Gastroesophageal sphincter (tissue), 4 donors: Measurements from ENCODE around the gene RAD18. TPM values are rescaled to one million over a fixed set of nuclear protein-coding genes. Genes with fewer than 3 reads are reported as not detected.

Experiments used
- ATAC-seq: fragments of 150-250 bp; one replicate; pipeline ENCODE4 v1.9.1; 2016; ENCODE audit warnings: mild to moderate bottlenecking, moderate library complexity
- H3K27ac ChIP-seq, 4 donors: fragments of 200-600 bp; sonication (generic) in 3 of 4; 1 replicate in 3 of 4; 2 replicates in 1 of 4; pipeline ENCODE4 v1.5.1; 2016 to 2019
- H3K27me3 ChIP-seq: fragments of 200-600 bp; sonication (generic); one replicate; pipeline ENCODE4 v1.5.1; 2019
- H3K36me3 ChIP-seq, 2 donors: fragments of 200-600 bp; sonication (generic); one replicate each; pipeline ENCODE4 v1.5.1; 2019; ENCODE audit warnings: control low read depth in 1 of 2
- H3K4me1 ChIP-seq, 3 donors: fragments of 200-600 bp; sonication (generic); 1 replicate in 2 of 3; 2 replicates in 1 of 3; pipeline ENCODE4 v1.5.1; 2016 to 2019; ENCODE audit warnings: control low read depth in 2 of 3
- H3K4me3 ChIP-seq, 2 donors: fragments of 200-600 bp; sonication (generic); one replicate each; pipeline ENCODE4 v1.5.1; 2019; ENCODE audit warnings: mild to moderate bottlenecking in 1 of 2, moderate library complexity in 1 of 2
- H3K9me3 ChIP-seq, 3 donors: fragments of 200-600 bp; sonication (generic); one replicate each; pipeline ENCODE4 v1.5.1; 2017 to 2019; ENCODE audit warnings: control low read depth in 2 of 3
- CTCF ChIP-seq, 4 experiments: fragments of 200-600 bp in 2 of 4; fragments of 450-650 bp in 2 of 4; sonication (generic) in 1 of 4; IDR thresholded peaks; one replicate each; pipeline ENCODE4 v1.5.1; 2017 to 2019; ENCODE audit warnings: antibody characterized with exemption in 4 of 4, mild to moderate bottlenecking in 2 of 4, moderate library complexity in 2 of 4
- EP300 ChIP-seq: sonication (generic); formaldehyde crosslinking; IDR thresholded peaks from one replicate; pipeline ENCODE4 v1.6.1; 2017; ENCODE audit warnings: antibody characterized with exemption, mild to moderate bottlenecking
- POLR2A ChIP-seq, 2 donors: fragments of 450-650 bp; IDR thresholded peaks; one replicate each; pipeline ENCODE4 v1.6.1; 2017; ENCODE audit warnings: antibody characterized with exemption in 2 of 2, mild to moderate bottlenecking in 2 of 2, moderate library complexity in 1 of 2
- POLR2AphosphoS5 ChIP-seq: sonication (generic); formaldehyde crosslinking; IDR thresholded peaks from one replicate; pipeline ENCODE4 v1.6.1; 2017; ENCODE audit warnings: antibody characterized with exemption
- WGBS, 2 donors: methylation state at CpG; one replicate each; pipeline ENCODE4 v1.1.5; 2018; ENCODE audit warnings: low coverage in 1 of 2; 5-methylcytosine and 5-hydroxymethylcytosine counted together
- total RNA-seq, 4 donors: library from RNA; depleted of rRNA; stranded (reverse); fragments of >200 nt; gene quantifications; one replicate each; pipeline ENCODE4 v1.1.0, GENCODE V29; 2016

The RAD18 gene
- total RNA-seq, 4 donors from 2014 or later: 5.7 to 7.8 (median 6.6) TPM

GRCh38 chr3:8969241-8969640 is 6.0 kb upstream of the RAD18 start:
- no peak for ATAC-seq
- Histone ChIP-seq H3K4me3 (no peak overlapping the region), H3K9me3 (no peaks in the 10 kb centered on the region), H3K4me1 (no peaks in the 10 kb centered on the region), H3K27ac (no peak overlapping the region), H3K36me3 (no peaks in the 10 kb centered on the region), H3K27me3 (peaks cover 23% of the 10 kb centered on the region)
- 71 to 90% methylated on average over 2 to 4 of the region's 4 CpGs for WGBS, 2 donors
- TF ChIP-seq POLR2AphosphoS5 (no peak), POLR2A (IDR thresholded peaks at IDR 0.05) (no peak)

- TF ChIP-seq CTCF (IDR thresholded peaks at IDR 0.05) (no peak), POLR2A (IDR thresholded peaks at IDR 0.05) (no peak), EP300 (no peak), POLR2AphosphoS5 (no peak)
- no peak overlapping the region for H3K4me3 ChIP-seq
- no peak overlapping the region for H3K27ac ChIP-seq
- WGBS, 2 donors: 63 to 100% methylated on average over 1 to 3 of the region's 5 CpGs
- H3K9me3 ChIP-seq: no peaks in the 10 kb centered on the region
- H3K4me1 ChIP-seq: peaks cover 0 to 5% (median 0%) of the 10 kb centered on the region in 3 donors
- peaks cover 23% of the 10 kb centered on the region for H3K27me3 ChIP-seq
- no peak for ATAC-seq
- no peaks in the 10 kb centered on the region for H3K36me3 ChIP-seq
Observed at GRCh38 chr3:8968375-8968882, 5.2 kb upstream of the RAD18 start.

GRCh38 chr3:8967553-8967952 is 4.3 kb upstream of the RAD18 start:
- no peak for ATAC-seq
- 77 to 90% methylated on average over 2 to 3 of the region's 5 CpGs for WGBS, 2 donors
- Histone ChIP-seq H3K4me3 (no peak overlapping the region), H3K27ac (no peak overlapping the region), H3K27me3 (peaks cover 23% of the 10 kb centered on the region), H3K4me1 (peaks cover under 1 to 9% (median 3%) of the 10 kb centered on the region in 3 donors), H3K9me3 (no peaks in the 10 kb centered on the region), H3K36me3 (no peaks in the 10 kb centered on the region)
- no peak for TF ChIP-seq POLR2AphosphoS5
- no peak for TF ChIP-seq POLR2A (IDR thresholded peaks at IDR 0.05)
- no peak for TF ChIP-seq CTCF (IDR thresholded peaks at IDR 0.05)
- TF ChIP-seq EP300: no peak

GRCh38 chr3:8966820-8967348 is 3.6 kb upstream of the RAD18 start:
- Histone ChIP-seq H3K4me3 (no peak overlapping the region), H3K4me1 (peaks cover 3 to 16% (median 6%) of the 10 kb centered on the region in 3 donors), H3K9me3 (no peaks in the 10 kb centered on the region), H3K27me3 (peaks cover 23% of the 10 kb centered on the region), H3K27ac (no peak overlapping the region), H3K36me3 (no peaks in the 10 kb centered on the region)
- TF ChIP-seq POLR2A (IDR thresholded peaks at IDR 0.05): no peak
- no peak for TF ChIP-seq CTCF (IDR thresholded peaks at IDR 0.05)
- no peak for TF ChIP-seq EP300
- TF ChIP-seq POLR2AphosphoS5: no peak
- ATAC-seq: no peak
- 83% methylated on average over 3 of the region's 3 CpGs; no CpG with 5 or more reads in 1 of the 2 donors for WGBS, 2 donors

- Histone ChIP-seq H3K36me3 (no peaks in the 10 kb centered on the region), H3K9me3 (no peaks in the 10 kb centered on the region), H3K27me3 (peaks cover 23% of the 10 kb centered on the region), H3K4me1 (peaks cover 3 to 20% (median 6%) of the 10 kb centered on the region in 3 donors), H3K4me3 (no peak overlapping the region), H3K27ac (no peak overlapping the region)
- 78 to 83% methylated on average over 2 of the region's 2 CpGs for WGBS, 2 donors
- ATAC-seq: no peak
- TF ChIP-seq CTCF (IDR thresholded peaks at IDR 0.05): no peak
- TF ChIP-seq EP300: no peak
- no peak for TF ChIP-seq POLR2AphosphoS5
- TF ChIP-seq POLR2A (IDR thresholded peaks at IDR 0.05): no peak
Observed at GRCh38 chr3:8966150-8966819, 3.0 kb upstream of the RAD18 start.
